ENCODE data around the gene RPS5.

The RPS5 gene

DNA sequence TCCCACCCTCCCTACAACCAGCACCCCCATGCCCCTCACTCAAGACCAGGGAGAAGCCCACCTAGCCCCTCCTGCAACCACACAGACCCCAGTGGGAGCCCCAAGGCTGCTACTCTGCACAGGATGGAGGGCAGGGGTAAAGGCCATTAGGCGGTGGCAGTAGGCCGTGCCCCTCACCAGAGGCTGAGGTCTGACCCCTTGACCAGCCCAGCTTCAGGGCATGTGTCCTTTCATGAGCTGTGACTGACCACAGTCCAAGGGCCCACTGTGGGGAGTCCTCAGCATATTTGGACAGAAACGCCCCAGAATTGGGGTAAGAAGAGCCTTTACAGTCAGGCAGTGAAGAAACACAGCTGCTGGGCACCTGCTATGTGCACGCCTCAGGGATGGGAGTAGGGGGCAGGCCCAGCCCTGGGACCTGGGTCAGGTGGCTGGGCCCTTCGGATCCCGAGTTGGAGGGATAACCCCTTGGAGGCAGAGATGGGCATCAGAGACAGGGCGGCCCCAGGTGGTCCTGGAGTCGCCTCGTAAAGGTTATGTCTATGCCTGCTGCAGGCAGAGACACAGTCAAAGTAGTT, 1.7 kb upstream of the RPS5 start:
- H3K4me3 Mint-ChIP-seq, result peak overlapping the region; percentile 96
- peaks cover 18% of the 10 kb centered on the region for H3K36me3 Mint-ChIP-seq (ENCODE audit: low read depth)
- no peak for DNase-seq
- peak overlapping the region; percentile 99 for H3K27ac Mint-ChIP-seq
- TF ChIP-seq CTCF (IDR thresholded peaks at IDR 0.05), result no peak
- H3K27me3 Mint-ChIP-seq (ENCODE audit: low read depth, poor library complexity), result no peaks in the 10 kb centered on the region
- H3K9me3 Mint-ChIP-seq, result no peaks in the 10 kb centered on the region
- peaks cover 51% of the 10 kb centered on the region for H3K4me1 Mint-ChIP-seq

- peak overlapping the region; percentile 96 for H3K4me3 Mint-ChIP-seq
- no peaks in the 10 kb centered on the region for H3K9me3 Mint-ChIP-seq
- peak overlapping the region; percentile 99 for H3K27ac Mint-ChIP-seq
- H3K36me3 Mint-ChIP-seq (ENCODE audit: low read depth), result peaks cover 24% of the 10 kb centered on the region
- no peak for TF ChIP-seq CTCF (IDR thresholded peaks at IDR 0.05)
- no peaks in the 10 kb centered on the region for H3K27me3 Mint-ChIP-seq (ENCODE audit: low read depth, poor library complexity)
- DNase-seq, result no peak
- peaks cover 56% of the 10 kb centered on the region for H3K4me1 Mint-ChIP-seq
Observed at GRCh38 chr19:58385891-58386575, 1.0 kb upstream of the RPS5 start.

- peak overlapping the region; percentile 99 for H3K27ac Mint-ChIP-seq
- H3K4me1 Mint-ChIP-seq, result peaks cover 50% of the 10 kb centered on the region
- H3K4me3 Mint-ChIP-seq, result peak overlapping the region; percentile 96
- TF ChIP-seq CTCF (IDR thresholded peaks at IDR 0.05), result no peak
- peaks cover 30% of the 10 kb centered on the region for H3K36me3 Mint-ChIP-seq (ENCODE audit: low read depth)
- no peaks in the 10 kb centered on the region for H3K9me3 Mint-ChIP-seq
- no peak for DNase-seq
- no peaks in the 10 kb centered on the region for H3K27me3 Mint-ChIP-seq (ENCODE audit: low read depth, poor library complexity)
Observed at GRCh38 chr19:58387338-58388174, 487 bp downstream of the RPS5 start.

DNA sequence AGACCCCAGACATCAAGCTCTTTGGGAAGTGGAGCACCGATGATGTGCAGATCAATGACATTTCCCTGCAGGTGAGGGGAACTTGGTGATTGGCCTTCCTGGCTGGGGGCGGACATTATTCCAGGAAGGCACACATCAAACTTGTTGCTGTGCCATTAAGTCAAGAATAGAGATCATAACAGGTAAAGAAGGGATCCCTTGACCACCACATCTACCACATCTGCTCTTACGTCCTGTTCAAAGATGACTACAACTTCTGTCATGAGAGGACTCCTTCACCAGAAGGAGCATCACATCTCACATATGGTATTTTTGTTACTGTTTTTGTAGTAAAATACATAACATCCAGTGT, 1.1 kb downstream of the RPS5 start:
- Mint-ChIP-seq H3K27ac (peak overlapping the region; percentile 92), H3K36me3 (ENCODE audit: low read depth) (peaks cover 36% of the 10 kb centered on the region), H3K9me3 (no peaks in the 10 kb centered on the region), H3K4me1 (peaks cover 50% of the 10 kb centered on the region), H3K4me3 (peak overlapping the region; percentile 96), H3K27me3 (ENCODE audit: low read depth, poor library complexity) (no peaks in the 10 kb centered on the region)
- DNase-seq, result no peak
- no peak for TF ChIP-seq CTCF (IDR thresholded peaks at IDR 0.05)

- Mint-ChIP-seq H3K4me1 (peaks cover 19% of the 10 kb centered on the region), H3K36me3 (ENCODE audit: low read depth) (peaks cover 50% of the 10 kb centered on the region), H3K27me3 (ENCODE audit: low read depth, poor library complexity) (peaks cover 14% of the 10 kb centered on the region), H3K9me3 (no peaks in the 10 kb centered on the region), H3K4me3 (no peak overlapping the region), H3K27ac (no peak overlapping the region)
- no peak for TF ChIP-seq CTCF (IDR thresholded peaks at IDR 0.05)
- DNase-seq, result no peak
Observed at GRCh38 chr19:58392945-58393724, 6.1 kb downstream of the RPS5 start.
